SK-N-SH (cell line): ENCODE results near the gene SF3A2. TPM values are rescaled to one million over a fixed set of nuclear protein-coding genes. Genes with fewer than 3 reads are reported as not detected.

Experiments used
- CTCF ChIA-PET: fragments of 300-600, 350-600 bp; formaldehyde crosslinking; extraction: SDS; loops from one replicate; lab custom pipeline; 2021; lab: Yijun Ruan, JAX
- POLR2A ChIA-PET: fragments of 350-600 bp; sonication (Branson Sonifier 250); formaldehyde crosslinking; extraction: SDS; loops from one replicate; lab custom pipeline; 2020; ENCODE audit warnings: antibody characterized with exemption, inconsistent platforms; lab: Yijun Ruan, JAX
- DNase-seq: peaks from one replicate; pipeline ENCODE4 v3.0.0; 2012
- H2AFZ ChIP-seq: fragments of 200-600 bp; sonication (generic); 2 replicates; pipeline ENCODE4 v1.8.1; 2016; ENCODE audit warnings: antibody characterized with exemption, mild to moderate bottlenecking, low read depth
- H3F3A ChIP-seq: fragments of 200-600 bp; sonication (generic); replicated peaks from 2 replicates; pipeline ENCODE3; 2016; ENCODE audit warnings: antibody characterized with exemption, mild to moderate bottlenecking; ENCODE audit not compliant: insufficient read depth
- H3K27ac ChIP-seq, 2 experiments: fragments of 200-500 bp in 1 of 2; fragments of 200-600 bp in 1 of 2; sonication (Bioruptor generic) in 1 of 2; sonication (generic), shearing (Covaris generic) in 1 of 2; 2 replicates each; pipeline versions ENCODE4 v1.5.1 to v1.6.1; 2014 to 2016; ENCODE audit warnings: low read depth in 2 of 2, inconsistent platforms in 1 of 2, low read length in 1 of 2, mild to moderate bottlenecking in 1 of 2, mixed read lengths in 1 of 2
- H3K27me3 ChIP-seq: fragments of 200-600 bp; sonication (generic), shearing (Covaris generic); 2 replicates; pipeline ENCODE4 v1.6.1; 2016; ENCODE audit warnings: mixed run types; ENCODE audit not compliant: insufficient read depth
- H3K36me3 ChIP-seq, 2 experiments: fragments of 200-500 bp in 1 of 2; fragments of 200-600 bp in 1 of 2; sonication (Bioruptor generic) in 1 of 2; sonication (generic) in 1 of 2; replicated peaks in 1 of 2; 2 replicates each; pipeline versions ENCODE3 to v1.5.1; 2014 to 2016; ENCODE audit warnings: low read length in 1 of 2, mild to moderate bottlenecking in 1 of 2; ENCODE audit not compliant: insufficient read depth in 2 of 2, control insufficient read depth in 1 of 2
- H3K4me1 ChIP-seq, 2 experiments: fragments of 200-500 bp in 1 of 2; fragments of 200-600 bp in 1 of 2; sonication (Bioruptor generic) in 1 of 2; sonication (generic), shearing (Covaris generic) in 1 of 2; 2 replicates each; pipeline versions ENCODE4 v1.5.1 to v1.6.1; 2014 to 2016; ENCODE audit warnings: low read depth in 1 of 2, low read length in 1 of 2, mixed run types in 1 of 2; ENCODE audit not compliant: insufficient read depth in 2 of 2, control insufficient read depth in 1 of 2
- H3K4me2 ChIP-seq: fragments of 200-600 bp; sonication (generic), shearing (Covaris generic); 2 replicates; pipeline ENCODE4 v1.6.1; 2017; ENCODE audit warnings: mixed run types
- H3K4me3 ChIP-seq, 2 experiments: fragments of 200-500 bp in 1 of 2; fragments of 200-600 bp in 1 of 2; sonication (Bioruptor generic) in 1 of 2; sonication (generic), shearing (Covaris generic) in 1 of 2; 2 replicates each; pipeline versions ENCODE4 v1.5.1 to v1.8.1; 2014 to 2016; ENCODE audit warnings: low read depth in 2 of 2, inconsistent platforms in 1 of 2, low read length in 1 of 2, mild to moderate bottlenecking in 1 of 2, mixed read lengths in 1 of 2, moderate library complexity in 1 of 2
- H3K79me2 ChIP-seq: fragments of 200-600 bp; sonication (generic); 2 replicates; pipeline ENCODE4 v1.8.1; 2017; ENCODE audit warnings: mild to moderate bottlenecking; ENCODE audit not compliant: insufficient read depth
- H3K9ac ChIP-seq: fragments of 200-600 bp; sonication (generic); 2 replicates; pipeline ENCODE4 v1.6.1; 2017; ENCODE audit warnings: mixed run types
- H3K9me2 ChIP-seq: fragments of 200-600 bp; sonication (generic); 2 replicates; pipeline ENCODE4 v1.6.1; 2017; ENCODE audit warnings: mixed run types
- H3K9me3 ChIP-seq: fragments of 200-600 bp; sonication (generic); 2 replicates; pipeline ENCODE4 v1.6.1; 2017; ENCODE audit warnings: mixed run types, mild to moderate bottlenecking, moderate library complexity
- H4K20me1 ChIP-seq: fragments of 200-600 bp; sonication (generic); 2 replicates; pipeline ENCODE4 v1.6.1; 2017; ENCODE audit warnings: mild to moderate bottlenecking, mixed run types; ENCODE audit not compliant: insufficient read depth
- CHD2 ChIP-seq: fragments of 150-350 bp; IDR thresholded peaks from 2 replicates; pipeline ENCODE4 v1.6.1; 2018; ENCODE audit warnings: low read length; ENCODE audit not compliant: partially characterized antibody
- CTCF ChIP-seq: fragments of 200-600 bp; sonication (generic); IDR thresholded peaks from 2 replicates; pipeline ENCODE4 v1.6.1; 2017; ENCODE audit warnings: antibody characterized with exemption, mild to moderate bottlenecking, moderate library complexity
- ELF1 ChIP-seq: IDR thresholded peaks from 2 replicates; pipeline ENCODE4 v1.4.0; 2012
- EZH2phosphoT487 ChIP-seq: fragments of 200-600 bp; sonication (generic); IDR thresholded peaks from 2 replicates; pipeline ENCODE4 v1.6.1; 2017; ENCODE audit warnings: low read depth, mixed run types, mild to moderate bottlenecking, antibody characterized with exemption, moderate library complexity, borderline replicate concordance
- FOSL2 ChIP-seq: IDR thresholded peaks from 2 replicates; pipeline ENCODE4 v1.4.0; 2012; ENCODE audit warnings: low read depth, mild to moderate bottlenecking, moderate library complexity, borderline replicate concordance
- FOXJ3 ChIP-seq: sonication (generic); formaldehyde crosslinking; IDR thresholded peaks from 2 replicates; pipeline ENCODE4 v1.5.1; 2020; ENCODE audit warnings: mild to moderate bottlenecking, missing genetic modification reagents
- FOXM1 ChIP-seq: IDR thresholded peaks from 2 replicates; pipeline ENCODE4 v1.4.0; 2012; ENCODE audit warnings: low read depth, mild to moderate bottlenecking
- MAX ChIP-seq: IDR thresholded peaks from 2 replicates; pipeline ENCODE4 v1.4.0; 2012; ENCODE audit warnings: low read depth
- MEF2A ChIP-seq: IDR thresholded peaks from 2 replicates; pipeline ENCODE4 v1.4.0; 2012; ENCODE audit warnings: low read depth, borderline replicate concordance
- POLR2AphosphoS5 ChIP-seq: IDR thresholded peaks from 2 replicates; pipeline ENCODE4 v1.6.1; 2012; ENCODE audit warnings: low read depth, low read length
- RCOR1 ChIP-seq: fragments of 150-350 bp; IDR thresholded peaks from 2 replicates; pipeline ENCODE4 v1.6.1; 2017; ENCODE audit warnings: antibody characterized with exemption, low read length
- RFX5 ChIP-seq: IDR thresholded peaks from 2 replicates; pipeline ENCODE4 v1.6.1; 2012; ENCODE audit warnings: mild to moderate bottlenecking, improper control_type of control experiment, low read length
- SIN3A ChIP-seq: IDR thresholded peaks from 2 replicates; pipeline ENCODE4 v1.6.1; 2012; ENCODE audit warnings: low read depth, mild to moderate bottlenecking, low read length, moderate library complexity, borderline replicate concordance
- SMC3 ChIP-seq: IDR thresholded peaks from 2 replicates; pipeline ENCODE4 v1.6.1; 2012; ENCODE audit warnings: low read depth, low read length, improper control_type of control experiment
- TAF1 ChIP-seq: IDR thresholded peaks from 2 replicates; pipeline ENCODE4 v1.6.1; 2012; ENCODE audit warnings: low read depth, mild to moderate bottlenecking, low read length, moderate library complexity, borderline replicate concordance
- TCF12 ChIP-seq: IDR thresholded peaks from 2 replicates; pipeline ENCODE4 v1.4.0; 2012
- USF1 ChIP-seq: IDR thresholded peaks from 2 replicates; pipeline ENCODE4 v1.4.0; 2012; ENCODE audit warnings: low read depth, borderline replicate concordance
- YY1 ChIP-seq: IDR thresholded peaks from 2 replicates; pipeline ENCODE4 v1.4.0; 2012; ENCODE audit warnings: low read depth, mild to moderate bottlenecking
- ZBTB33 ChIP-seq: IDR thresholded peaks from 2 replicates; pipeline ENCODE4 v1.4.0; 2012; ENCODE audit warnings: low read depth, borderline replicate concordance
- WGBS: methylation state at CpG from one replicate; pipeline ENCODE4 v1.1.6; 2017; ENCODE audit warnings: low lambda C conversion rate; 5-methylcytosine and 5-hydroxymethylcytosine counted together
- polyA plus RNA-seq, 3 experiments: library from polyadenylated mRNA; depleted of rRNA; stranded (reverse); fragments of >200 nt; gene quantifications; 2 replicates each; pipeline ENCODE4 v1.2.3, GENCODE V29; 2012

SF3A2 gene
- polyA plus RNA-seq, 1 of the 3 experiments (the other 2 are of a cell fraction) = 55.8 TPM

GRCh38 chr19:2242816-2243215 lies 6.2 kb downstream of the SF3A2 start:
- Histone ChIP-seq H3F3A (peaks cover 14% of the 10 kb centered on the region), H3K27ac (peak overlapping the region; percentile 13 to 81; a peak in 3 of 4 replicates), H3K27me3 (no peaks in the 10 kb centered on the region), H4K20me1 (peaks cover 83% of the 10 kb centered on the region), H3K36me3 (peaks cover 34 to 43% of the 10 kb centered on the region in 2 experiments), H3K4me1 (peaks cover 25 to 76% of the 10 kb centered on the region in 2 experiments), H3K4me3 (no peak overlapping the region), H3K4me2 (no peak overlapping the region), H3K9me3 (no peaks in the 10 kb centered on the region), H3K9me2 (no peaks in the 10 kb centered on the region), H2AFZ (no peak overlapping the region), H3K79me2 (peaks cover 82% of the 10 kb centered on the region), H3K9ac (no peak overlapping the region)
- POLR2A ChIA-PET = interaction anchor here (0.8 to 3.3 kb wide), 5 partner anchors 12 to 73 kb away, joined by 3 to 33 read pairs (median 5); partner anchors contain the start of gene JSRP1
- WGBS = 85% methylated on average over 8 of the region's 8 CpGs
- TF ChIP-seq USF1 (no peak), ELF1 (no peak), SIN3A (no peak), CTCF (no peak), FOXJ3 (CRISPR knock-in tag) (no peak), YY1 (no peak), POLR2AphosphoS5 (no peak), RCOR1 (no peak), SMC3 (no peak), TAF1 (no peak), MEF2A (no peak), MAX (no peak), ZBTB33 (no peak), TCF12 (no peak), EZH2phosphoT487 (no peak), FOXM1 (no peak), CHD2 (no peak), RFX5 (no peak), FOSL2 (no peak)
- CTCF ChIA-PET = interaction anchor here (0.6 to 10.4 kb wide), 16 partner anchors 9 to 156 kb away, joined by 3 to 121 read pairs (median 7); partner anchors contain the start of genes AP3D1, JSRP1 and LINGO3
- DNase-seq = no peak
